Measurements from ENCODE around the gene IFNAR2.

IFNAR2 gene

GRCh38 chr21:33229784-33230544 lies at the start of gene IFNAR2:
Gene IFNAR2, plus strand, starts transcription at chr21:33229938. Its CDS starts 11,985 bp downstream, at chr21:33241923.
- Histone ChIP-seq H3K4me3 (ENCODE audit: low read length) (peak within 1 kb of the TSS; percentile 89), H3F3A (ENCODE audit: insufficient read depth, low read length) (peaks cover 44% of the 10 kb centered on the region), H3K9me3 (replicated peaks; ENCODE audit: insufficient read depth, low read length) (no peaks in the 10 kb centered on the region), H3K9me2 (replicated peaks; ENCODE audit: insufficient read depth, low read length) (no peaks in the 10 kb centered on the region), H3K36me3 (replicated peaks; ENCODE audit: insufficient read depth, low read length) (peaks cover 5% of the 10 kb centered on the region; the same call in 1 of the 2 replicates), H4K20me1 (ENCODE audit: insufficient read depth, low read length) (no peaks in the 10 kb centered on the region), H3K27ac (ENCODE audit: low read length) (peak within 1 kb of the TSS; percentile 67; the same call in 1 of the 2 replicates), H3K9ac (ENCODE audit: low read length) (peak within 1 kb of the TSS; percentile 87), H3K4me2 (ENCODE audit: low read depth, low read length) (peak within 1 kb of the TSS; percentile 94), H3K79me2 (ENCODE audit: low read length) (peaks cover 52% of the 10 kb centered on the region), H3K27me3 (replicated peaks; ENCODE audit: insufficient read depth, low read length) (no peaks in the 10 kb centered on the region), H3K4me1 (ENCODE audit: low read length) (peaks cover 45% of the 10 kb centered on the region), H2AFZ (ENCODE audit: low read length) (peak within 1 kb of the TSS; percentile 83)
- DNase-seq, result peak; percentile 84
- TF ChIP-seq EZH2phosphoT487 (IDR thresholded peaks at IDR 0.05; ENCODE audit: low read length), result no peak
- TF ChIP-seq EZH2 (optimal IDR thresholded peaks at IDR 0.05; ENCODE audit: low read depth, low read length), result no peak
- no peak for TF ChIP-seq CTCF (IDR thresholded peaks at IDR 0.05; ENCODE audit: low read length)

GRCh38 chr21:33185852-33186251 lies 43.9 kb upstream of the IFNAR2 start:
- no peak overlapping the region for H3K27ac ChIP-seq (ENCODE audit: low read length)
- no peaks in the 10 kb centered on the region for H3K9me3 ChIP-seq (replicated peaks; ENCODE audit: insufficient read depth, low read length)
- DNase-seq, result no peak
- H3K27me3 ChIP-seq (replicated peaks; ENCODE audit: insufficient read depth, low read length), result no peaks in the 10 kb centered on the region
- no peaks in the 10 kb centered on the region for H4K20me1 ChIP-seq (ENCODE audit: insufficient read depth, low read length)
- H3K4me2 ChIP-seq (ENCODE audit: low read depth, low read length), result no peak overlapping the region
- H3K79me2 ChIP-seq (ENCODE audit: low read length), result no peaks in the 10 kb centered on the region
- H3K36me3 ChIP-seq (replicated peaks; ENCODE audit: insufficient read depth, low read length), result no peaks in the 10 kb centered on the region
- no peaks in the 10 kb centered on the region for H3F3A ChIP-seq (ENCODE audit: insufficient read depth, low read length)
- no peak overlapping the region for H3K4me3 ChIP-seq (ENCODE audit: low read length)
- H2AFZ ChIP-seq (ENCODE audit: low read length), result no peak overlapping the region
- H3K9me2 ChIP-seq (replicated peaks; ENCODE audit: insufficient read depth, low read length), result no peaks in the 10 kb centered on the region
- 0 out of 2 replicates have a peak, but pooled peaks cover 3% of the 10 kb centered on the region for H3K4me1 ChIP-seq (ENCODE audit: low read length)
- H3K9ac ChIP-seq (ENCODE audit: low read length), result no peak overlapping the region
- TF ChIP-seq EZH2 (optimal IDR thresholded peaks at IDR 0.05; ENCODE audit: low read depth, low read length), result no peak
- TF ChIP-seq EZH2phosphoT487 (IDR thresholded peaks at IDR 0.05; ENCODE audit: low read length), result no peak
- no peak for TF ChIP-seq CTCF (IDR thresholded peaks at IDR 0.05; ENCODE audit: low read length)

GRCh38 chr21:33187276-33187675 lies 42.5 kb upstream of the IFNAR2 start:
- Histone ChIP-seq H3K9me2 (replicated peaks; ENCODE audit: insufficient read depth, low read length) (no peaks in the 10 kb centered on the region), H3K4me3 (ENCODE audit: low read length) (no peak overlapping the region), H2AFZ (ENCODE audit: low read length) (no peak overlapping the region), H3K27me3 (replicated peaks; ENCODE audit: insufficient read depth, low read length) (no peaks in the 10 kb centered on the region), H3F3A (ENCODE audit: insufficient read depth, low read length) (no peaks in the 10 kb centered on the region), H3K9ac (ENCODE audit: low read length) (no peak overlapping the region), H3K36me3 (replicated peaks; ENCODE audit: insufficient read depth, low read length) (no peaks in the 10 kb centered on the region), H3K79me2 (ENCODE audit: low read length) (no peaks in the 10 kb centered on the region), H3K9me3 (replicated peaks; ENCODE audit: insufficient read depth, low read length) (no peaks in the 10 kb centered on the region), H3K4me1 (ENCODE audit: low read length) (0 out of 2 replicates have a peak, but pooled peaks cover 3% of the 10 kb centered on the region), H3K4me2 (ENCODE audit: low read depth, low read length) (no peak overlapping the region), H4K20me1 (ENCODE audit: insufficient read depth, low read length) (no peaks in the 10 kb centered on the region), H3K27ac (ENCODE audit: low read length) (no peak overlapping the region)
- TF ChIP-seq CTCF (IDR thresholded peaks at IDR 0.05; ENCODE audit: low read length) (no peak), EZH2phosphoT487 (IDR thresholded peaks at IDR 0.05; ENCODE audit: low read length) (no peak), EZH2 (optimal IDR thresholded peaks at IDR 0.05; ENCODE audit: low read depth, low read length) (no peak)
- DNase-seq, result no peak

Data from MM.1S (cell line).